ENCODE results near the gene G2E3.
"Not testable (repeated sequence)": the region's sequence is repeated elsewhere in the genome, so short reads cannot be mapped to it uniquely, and the experiment has no call there.

G2E3 gene

DNA sequence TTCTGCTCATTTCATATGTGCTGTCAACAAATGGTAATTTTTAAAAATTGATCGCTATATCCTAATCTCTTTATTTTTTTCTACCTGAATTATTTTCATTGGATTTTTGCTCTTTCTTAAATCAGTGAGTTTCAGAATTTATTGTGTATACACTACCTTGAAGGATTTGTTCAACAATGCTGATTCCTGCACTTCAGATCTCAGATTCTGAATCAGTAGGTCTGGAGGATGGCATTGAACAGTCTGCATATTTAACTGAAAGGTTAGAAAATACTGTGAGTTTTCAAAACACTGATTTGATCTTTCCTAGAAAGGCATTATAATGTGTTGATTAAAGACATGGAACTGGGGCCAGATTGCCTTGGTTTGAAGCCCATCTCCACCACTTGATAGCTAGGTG is 1.6 kb downstream of the G2E3 start:
- no peak for DNase-seq

DNA sequence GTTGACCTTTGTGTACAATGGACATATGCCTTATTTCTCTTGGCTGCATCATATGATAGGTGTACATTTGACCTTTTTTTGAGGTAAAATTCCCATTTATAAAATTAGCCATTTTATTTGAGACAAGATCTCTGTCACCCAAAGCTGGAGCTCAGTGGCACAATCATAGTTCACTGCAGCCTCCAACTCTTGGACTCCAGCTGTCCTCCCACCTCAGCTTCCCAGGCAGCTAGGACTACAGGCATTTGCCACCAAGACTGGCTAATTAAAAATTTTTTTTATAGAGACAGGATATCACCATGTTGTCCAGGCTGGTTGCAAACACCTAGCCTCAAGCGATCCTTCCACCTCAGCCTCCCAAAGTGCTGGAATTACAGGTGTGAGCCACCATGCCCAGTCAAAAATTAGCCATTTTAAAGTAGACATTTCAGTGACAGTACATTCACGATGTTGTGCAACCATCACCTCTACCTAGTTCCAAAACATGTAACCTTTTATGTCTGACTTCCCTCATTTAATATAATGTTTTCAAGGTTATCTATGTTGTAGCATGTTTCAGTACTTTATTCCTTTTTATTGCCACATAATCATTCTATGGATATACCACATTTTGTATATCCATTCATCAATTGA is 5.4 kb downstream of the G2E3 start:
- DNase-seq: no peak

DNA sequence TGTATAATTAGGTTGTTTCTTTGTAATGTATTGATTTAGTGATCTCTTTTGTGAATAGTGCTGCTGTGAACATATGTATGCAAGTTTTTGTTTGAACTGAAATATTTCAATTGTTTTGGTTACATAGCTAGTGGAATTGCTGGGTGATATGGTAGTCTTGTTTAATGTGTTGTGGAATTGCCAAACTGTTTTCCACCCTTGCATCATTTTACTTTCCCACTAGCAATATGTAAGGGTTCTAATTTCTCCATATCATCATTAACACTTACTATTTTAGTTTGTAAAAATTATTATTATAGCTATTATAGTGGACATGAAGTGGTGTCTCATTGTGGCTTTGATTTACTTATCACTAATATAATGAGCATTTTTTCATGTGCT is 5.9 kb downstream of the G2E3 start:
- no peak for DNase-seq

DNA sequence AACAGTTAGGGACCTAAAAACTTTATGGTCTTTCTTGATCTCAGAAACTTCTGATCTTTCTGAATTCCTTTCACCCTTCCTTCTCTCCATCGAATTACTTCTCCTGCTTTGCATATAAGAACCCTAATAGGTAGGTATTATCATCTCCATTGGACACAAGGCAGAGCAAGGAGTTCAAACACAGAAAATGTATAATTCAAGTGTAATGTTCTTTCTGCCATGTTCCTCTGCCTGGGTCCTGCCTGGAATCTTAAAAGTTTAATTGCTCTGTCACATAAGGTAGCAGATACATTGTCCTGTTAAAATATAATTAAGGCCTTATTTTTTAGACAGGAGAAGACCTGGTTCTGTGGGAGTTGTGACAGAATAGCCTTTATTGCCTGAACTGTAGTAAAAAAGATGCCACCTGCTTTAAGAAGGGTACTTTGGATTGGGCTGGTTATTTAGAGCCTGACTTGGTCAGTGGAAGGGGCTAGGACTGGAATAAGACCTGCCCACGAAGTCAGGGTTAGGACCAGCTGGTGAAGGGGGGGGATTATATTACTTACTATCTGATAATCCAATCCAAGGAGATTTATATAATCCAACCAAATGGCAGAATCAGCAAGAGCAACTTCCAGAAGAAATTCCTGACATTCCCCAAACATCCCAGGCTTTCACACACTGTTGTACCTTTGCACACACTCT is 10.4 kb downstream of the G2E3 start:
- DNase-seq: no peak

DNA sequence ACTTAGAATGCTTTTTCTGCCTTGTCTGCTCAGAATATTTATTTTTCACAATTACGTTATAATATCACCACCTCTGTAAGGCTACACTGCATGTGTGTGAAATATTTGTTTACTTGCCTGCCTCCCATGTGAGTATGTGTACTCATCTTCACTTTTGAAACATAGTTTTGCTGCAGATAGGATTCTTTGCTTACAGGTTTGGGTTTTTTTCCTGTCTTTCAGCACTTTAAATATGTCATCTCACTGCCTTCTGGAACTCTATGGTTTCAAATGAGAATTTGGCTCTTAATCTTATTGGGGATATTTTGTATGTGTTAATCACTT is 10.9 kb downstream of the G2E3 start:
- no peak for DNase-seq

DNA sequence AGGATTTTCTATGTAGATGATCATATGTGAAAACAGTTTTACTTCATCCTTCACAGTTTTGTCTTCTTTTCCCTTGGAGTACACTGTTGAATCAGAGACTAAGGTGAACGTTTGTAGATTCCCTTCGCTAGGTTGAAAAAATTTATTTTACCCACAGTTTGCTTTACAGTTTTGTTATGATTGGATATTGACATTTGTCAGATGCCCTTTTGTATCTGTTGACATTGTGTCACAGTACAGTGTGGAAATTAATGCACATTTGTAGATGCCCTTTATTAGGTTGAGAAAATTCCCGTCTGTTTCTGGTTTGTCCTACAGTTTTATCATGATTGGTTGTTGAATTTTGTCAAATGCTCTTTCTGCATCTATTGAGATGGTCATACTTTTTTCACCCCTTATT is 13.3 kb downstream of the G2E3 start:
- no peak for DNase-seq

DNA sequence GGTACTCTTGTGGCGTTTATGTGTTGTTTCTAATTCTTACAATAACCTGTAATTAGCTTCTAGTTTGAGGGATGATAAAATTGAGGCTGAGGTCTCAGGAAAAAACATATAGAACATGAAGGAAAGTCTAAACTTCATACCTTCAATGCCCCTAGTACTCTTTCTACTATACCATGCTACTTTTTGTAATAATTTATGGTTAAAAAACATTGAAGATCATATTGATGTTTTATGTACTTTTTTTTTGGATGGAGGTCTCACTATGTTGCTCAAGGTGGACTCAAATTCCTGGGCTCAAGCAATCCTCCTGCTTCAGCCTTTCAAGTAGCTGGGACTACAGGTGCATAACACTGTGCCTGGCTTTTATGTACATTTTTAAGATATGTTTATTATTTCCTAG is 13.8 kb downstream of the G2E3 start:
- DNase-seq: no peak

DNA sequence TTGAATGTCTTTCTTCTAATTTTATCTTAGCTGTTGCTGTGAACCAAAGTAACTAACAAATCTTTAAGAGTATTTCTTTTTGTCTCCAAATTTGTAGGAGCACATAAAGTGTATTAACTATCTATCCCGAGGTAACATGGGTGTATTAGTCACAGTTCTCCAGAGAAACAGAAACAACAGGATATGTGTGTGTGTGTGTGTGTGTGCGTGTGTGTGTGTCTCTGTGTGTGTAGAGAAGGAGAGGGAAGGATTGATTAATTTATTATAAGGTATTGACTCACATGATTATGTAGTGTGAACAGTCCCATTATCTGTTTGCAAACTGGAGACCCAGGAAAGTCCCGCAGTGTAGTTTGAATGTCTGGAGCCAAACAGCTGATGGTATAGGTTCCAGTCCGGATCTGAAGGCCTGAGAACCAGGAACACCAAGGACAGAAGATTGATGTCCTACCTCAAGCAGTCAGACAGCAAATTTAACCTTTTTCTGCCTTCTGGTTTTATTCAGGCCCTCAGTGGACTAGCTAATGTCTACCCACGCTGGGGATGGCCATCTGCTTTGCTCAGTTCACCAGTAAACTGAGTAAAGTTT is 14.4 kb downstream of the G2E3 start:
- DNase-seq: no peak

DNA sequence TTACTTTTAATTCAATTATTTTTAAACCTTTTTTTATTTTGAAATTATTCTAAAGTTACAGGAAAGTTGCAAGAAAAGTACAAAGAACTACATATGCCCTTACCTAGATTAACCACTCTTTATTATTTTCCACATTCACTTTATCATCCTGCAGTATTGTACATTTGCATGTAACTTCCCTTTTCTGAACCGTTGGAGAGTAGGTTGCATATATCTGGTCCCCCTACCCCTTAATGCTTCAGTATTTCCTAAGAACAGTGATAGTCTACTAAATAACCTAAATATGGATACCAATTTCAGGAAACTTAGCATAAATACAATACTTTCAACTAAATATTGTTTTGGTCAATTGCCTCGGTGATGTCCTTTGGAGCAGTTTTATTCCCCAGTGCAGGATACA is 15.0 kb downstream of the G2E3 start:
- DNase-seq: no peak

DNA sequence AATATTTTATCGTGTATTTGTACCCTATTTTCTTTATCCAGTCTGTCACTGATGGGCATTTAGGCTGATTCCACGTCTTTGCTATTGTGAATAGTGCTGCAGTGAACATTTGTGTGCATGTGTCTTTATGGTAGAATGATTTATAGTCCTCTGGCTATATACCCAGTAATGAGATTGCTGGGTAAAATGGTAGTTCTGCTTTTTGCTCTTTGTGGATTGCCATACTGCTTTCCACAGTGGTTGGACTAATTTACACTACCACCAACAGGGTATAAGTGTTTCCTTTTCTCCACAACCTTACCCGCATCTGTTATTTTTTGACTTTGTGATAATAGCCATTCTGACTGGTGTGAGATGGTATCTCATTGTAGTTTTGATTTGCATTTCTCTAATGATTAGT is 15.8 kb downstream of the G2E3 start:
- DNase-seq: not testable (repeated sequence)

DNA sequence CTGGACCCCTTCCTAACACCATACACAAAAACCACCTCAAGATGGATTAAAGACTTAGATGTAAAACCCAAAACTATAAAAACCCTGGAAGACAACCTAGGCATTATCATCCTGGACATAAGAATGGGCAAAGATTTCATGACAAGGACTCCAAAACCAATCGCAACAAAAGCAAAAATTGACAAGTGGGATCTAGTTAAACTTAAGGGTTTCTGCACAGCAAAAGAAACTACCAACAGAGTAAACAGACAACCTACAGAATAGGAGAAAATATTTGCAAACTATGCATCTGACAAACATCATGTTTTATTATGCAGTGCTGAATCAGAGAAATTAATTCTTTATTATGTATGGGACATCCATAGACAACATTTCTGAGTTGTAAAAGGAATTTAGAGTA is 17.4 kb downstream of the G2E3 start:
- not testable (repeated sequence) for DNase-seq

DNA sequence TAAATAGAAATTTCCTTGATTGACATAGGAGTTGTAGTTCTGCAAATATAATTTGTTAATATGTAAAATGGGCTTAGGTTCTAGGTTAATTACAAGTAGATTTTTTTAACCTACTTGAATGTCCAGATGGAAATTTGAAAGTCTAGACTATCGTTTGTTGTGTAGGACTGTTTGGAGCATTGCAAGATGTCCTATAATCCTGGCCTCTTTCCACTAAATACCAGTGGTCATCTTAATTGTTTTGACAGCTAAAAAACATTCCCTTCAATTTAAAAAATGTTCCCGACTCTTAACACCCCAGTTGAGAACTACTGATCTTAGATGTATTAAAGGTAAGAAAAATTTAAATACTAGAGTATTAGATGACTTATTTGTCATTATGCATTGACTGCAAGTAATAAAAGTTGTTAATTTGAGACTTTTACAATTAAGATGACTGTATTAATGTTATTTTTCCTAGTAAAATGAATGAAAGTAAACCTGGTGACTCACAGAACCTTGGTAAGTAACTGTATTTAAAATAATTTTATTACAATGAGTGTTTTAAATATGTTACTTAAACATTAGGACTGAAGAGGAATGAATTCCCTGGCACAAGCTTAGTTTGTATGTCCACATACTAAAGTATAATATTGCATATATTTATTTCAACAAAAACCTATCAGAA is 21.8 kb downstream of the G2E3 start:
- no peak for DNase-seq

DNA sequence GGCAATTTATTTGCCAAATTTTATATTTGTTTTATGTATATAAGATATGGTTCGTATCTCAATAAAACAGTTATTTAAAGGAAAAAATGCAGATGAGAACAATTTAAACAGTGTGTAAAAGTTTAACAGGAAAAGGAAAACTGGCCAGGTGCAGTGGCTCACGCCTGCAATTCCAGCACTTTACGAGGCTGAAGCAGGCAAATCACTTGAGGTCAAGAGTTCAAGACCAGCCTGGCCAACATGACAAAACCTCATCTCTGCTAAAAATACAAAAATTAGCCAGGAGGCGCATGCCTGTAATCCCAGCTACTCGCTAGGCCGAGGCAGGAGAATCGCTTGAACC is 22.3 kb downstream of the G2E3 start:
- DNase-seq: no peak

DNA sequence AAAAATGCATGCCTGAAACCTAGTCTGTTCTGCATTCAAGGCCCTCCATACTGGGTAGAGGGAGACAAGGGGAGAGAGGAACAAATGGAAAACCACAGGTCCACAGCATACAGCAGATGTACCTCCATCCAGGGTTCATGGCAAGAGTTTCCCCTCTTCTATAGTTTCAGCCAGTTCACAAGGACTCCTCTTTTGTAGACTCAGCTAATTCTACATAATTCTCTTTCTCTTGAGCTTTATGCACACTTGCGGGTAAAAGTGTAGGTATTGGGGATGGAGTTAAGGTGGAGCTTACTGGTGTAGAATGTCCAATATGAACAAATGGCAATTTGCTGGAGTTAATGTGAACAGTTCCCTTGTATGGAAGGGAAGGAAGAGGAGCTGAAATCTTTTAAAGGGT is 23.4 kb downstream of the G2E3 start:
- no peak for DNase-seq

DNA sequence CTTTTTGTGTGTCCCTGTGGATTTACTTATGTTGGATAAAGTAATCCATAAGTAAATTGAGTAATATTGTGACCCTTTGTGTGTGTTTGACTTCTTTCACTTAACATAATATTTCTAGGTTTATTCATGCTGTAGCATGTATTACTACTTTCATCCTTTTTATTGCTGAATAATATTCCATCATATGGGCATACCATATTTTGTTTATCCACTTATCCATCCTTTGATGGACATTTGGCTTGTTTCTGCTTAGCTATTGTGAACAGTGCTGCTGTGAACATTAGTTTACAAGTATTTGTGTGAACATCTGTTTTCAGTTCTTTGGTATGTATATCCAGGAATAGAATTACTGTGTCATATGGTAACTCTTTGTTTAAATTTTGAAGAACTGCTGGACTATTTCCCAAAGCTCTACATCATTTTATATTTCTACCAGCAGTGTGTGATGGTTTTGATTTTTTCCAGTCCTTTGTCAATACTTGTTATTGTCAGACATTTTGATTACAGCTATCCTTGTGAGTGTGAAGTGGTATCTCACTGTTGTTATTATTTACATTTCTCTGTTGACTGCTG is 25.2 kb downstream of the G2E3 start:
- DNase-seq: no peak

DNA sequence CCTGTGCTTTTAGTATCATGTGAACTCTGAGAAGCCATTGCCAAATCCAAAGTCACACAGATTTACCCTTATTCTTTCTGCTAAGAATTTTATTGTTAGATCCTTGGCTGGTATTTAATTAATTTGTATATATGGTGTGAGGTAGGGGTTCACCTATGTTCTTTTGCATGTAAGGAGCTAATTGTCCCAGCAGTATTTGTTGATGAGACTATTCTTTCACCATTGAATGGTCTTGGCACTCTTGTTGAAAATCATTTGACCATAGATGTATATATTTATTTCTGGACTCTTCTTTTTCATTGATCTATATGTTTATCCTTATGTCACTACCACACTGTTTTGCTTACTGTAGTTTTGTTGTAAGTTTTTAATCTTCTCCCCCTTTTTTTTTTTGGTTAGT is 26.2 kb downstream of the G2E3 start:
- no peak for DNase-seq

DNA sequence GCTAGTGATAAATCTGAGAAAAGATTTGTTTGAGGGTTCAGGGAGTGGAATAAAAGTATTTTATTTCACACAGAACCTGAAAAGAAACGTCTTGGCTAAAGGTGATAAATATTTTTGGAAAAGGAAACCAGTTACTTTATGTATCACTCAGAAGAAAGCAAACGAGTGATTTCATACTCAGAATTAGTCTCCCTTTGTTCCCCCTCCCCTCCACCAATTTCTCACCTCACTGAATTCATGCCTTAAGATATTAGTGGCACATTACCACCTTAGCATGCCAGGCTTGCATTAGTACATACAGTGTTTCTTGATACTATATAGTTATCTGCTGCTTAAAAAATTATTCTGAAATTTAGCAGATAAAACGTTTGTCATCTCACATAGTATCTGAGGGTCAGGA is 28.2 kb downstream of the G2E3 start:
- DNase-seq: no peak

DNA sequence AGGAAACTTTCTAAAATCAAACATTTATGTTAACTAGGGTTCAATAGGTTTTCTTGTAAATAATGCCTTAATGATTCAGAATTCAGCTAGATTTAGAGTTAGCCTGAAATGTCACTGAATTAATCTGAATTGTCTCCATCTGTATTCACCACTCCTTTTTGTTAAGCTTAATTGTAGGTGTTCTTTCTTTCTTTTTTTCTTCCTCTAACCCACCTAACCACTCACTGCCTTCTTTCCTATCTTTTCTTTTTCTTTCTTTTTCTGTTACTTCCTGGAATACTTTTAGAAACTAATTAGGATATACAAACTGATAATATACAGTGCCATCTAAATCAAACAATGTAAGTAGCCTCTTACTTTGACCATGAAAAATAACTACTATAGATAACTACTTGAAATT is 29.9 kb downstream of the G2E3 start:
- no peak for DNase-seq

DNA sequence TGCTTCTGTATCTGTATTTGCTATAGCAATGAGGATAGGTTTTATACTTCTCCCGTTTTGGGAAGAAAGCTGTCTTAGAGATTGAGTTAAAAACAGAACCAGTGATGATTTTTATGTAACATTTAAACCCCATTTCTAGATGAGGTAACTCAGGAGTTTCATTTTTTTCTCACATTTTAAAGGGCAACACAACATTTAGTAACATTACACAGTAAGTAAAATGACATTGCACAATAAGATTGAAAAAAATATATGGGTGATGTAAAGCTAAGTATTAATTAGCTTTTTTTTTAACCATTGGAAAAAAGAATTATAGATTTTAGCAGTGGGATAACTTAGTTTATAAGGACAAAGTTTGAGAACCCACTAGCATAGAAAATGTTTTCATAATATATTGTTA is 38.0 kb downstream of the G2E3 start:
- DNase-seq: no peak

DNA sequence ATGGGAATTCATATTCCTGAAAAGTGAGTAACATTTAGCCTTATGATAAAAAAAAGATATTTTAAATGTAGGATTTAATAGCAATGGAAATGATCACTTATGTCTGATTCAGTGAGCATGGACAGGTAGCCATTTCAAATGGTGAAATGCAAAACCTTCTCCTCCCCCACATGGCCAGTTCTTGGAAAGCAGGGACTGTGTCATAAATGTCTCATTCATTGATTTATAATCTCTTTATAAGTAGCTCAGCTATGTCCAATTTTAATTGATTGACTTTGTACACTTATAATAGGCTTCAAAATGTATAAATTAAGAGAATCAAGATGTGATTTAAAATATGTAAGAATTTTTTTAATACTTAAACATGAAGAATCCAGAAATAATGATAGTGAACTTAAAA is 38.5 kb downstream of the G2E3 start:
- no peak for DNase-seq

DNA sequence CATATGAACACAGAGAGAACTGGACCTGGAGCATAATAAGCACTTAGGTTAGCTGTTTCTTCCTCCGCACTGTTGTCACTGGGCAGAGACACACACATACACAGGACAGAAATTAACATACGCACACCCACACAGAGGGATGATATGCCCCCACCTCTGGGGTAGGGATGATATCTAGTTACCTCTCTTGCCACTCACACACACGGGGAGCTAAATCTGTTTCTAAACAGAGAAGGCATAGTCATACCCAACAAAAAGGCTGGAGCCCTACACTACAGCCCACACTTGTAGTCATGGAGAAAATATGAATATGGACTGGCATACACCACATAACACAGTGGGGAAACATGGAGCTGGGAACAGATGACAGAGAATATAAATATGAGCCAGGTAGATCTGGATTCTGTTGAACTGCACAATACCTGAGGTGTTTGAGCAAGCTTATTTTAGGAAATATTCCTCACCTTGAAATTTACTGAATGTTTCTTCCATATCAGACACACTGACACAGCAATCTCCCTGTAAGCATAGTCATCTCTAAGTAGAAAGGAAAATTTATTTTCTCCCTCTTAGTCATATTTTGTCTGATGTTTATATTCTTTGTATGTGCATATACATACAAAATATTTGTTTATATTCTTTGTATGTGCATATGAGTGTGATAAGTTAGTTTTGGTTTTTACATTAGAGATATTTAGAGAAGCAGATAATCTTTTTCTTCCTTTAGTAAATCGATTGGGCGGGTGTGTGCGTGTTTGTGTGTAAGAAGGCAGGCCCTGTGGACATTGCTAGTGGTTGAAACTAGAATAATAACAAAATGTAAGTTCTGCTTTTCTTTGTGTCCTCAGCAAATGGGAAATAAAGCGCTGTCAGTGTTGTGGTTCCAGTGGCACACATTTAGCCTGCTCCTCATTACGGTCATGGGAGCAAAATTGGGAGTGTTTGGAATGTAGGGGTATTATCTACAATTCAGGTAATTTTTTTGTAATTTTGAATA is 42.3 kb downstream of the G2E3 start:
- no peak for DNase-seq

DNA sequence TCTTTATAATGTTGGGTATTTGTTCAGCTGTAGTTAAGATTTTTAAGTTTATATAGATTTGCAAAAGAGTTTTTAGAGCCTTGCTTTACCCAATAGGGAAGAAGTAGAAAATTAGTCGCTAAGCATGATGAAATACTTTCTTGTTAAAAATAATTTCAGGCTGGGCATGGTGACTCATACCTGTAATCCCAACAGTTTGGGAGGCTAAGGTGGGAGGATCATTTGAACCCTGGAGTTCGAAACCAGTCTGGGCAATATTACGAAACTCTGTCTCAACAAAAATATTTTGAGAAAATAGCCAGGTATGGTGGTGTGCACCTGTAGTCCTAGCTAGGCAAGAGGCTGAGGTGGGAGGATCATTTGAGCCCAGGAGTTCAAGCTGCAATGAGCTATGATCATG is 44.4 kb downstream of the G2E3 start:
- no peak for DNase-seq

DNA sequence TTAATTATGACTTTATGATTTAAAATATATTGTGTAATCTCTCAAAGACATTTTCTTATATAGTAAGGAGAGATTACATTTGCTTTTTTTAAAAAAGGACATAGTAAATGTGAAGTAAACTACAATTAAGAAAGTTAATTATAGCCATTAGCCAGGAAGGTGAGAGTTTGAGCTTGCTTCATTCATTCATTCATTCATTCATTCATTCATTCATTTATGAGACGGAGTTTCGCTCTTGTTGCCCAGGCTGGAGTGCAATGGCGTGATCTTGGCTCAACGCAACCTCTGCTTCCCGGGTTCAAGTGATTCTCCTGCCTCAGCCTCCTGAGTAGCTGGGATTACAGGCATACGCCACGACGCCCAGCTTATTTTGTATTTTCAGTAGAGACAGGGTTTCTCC is 45.7 kb downstream of the G2E3 start:
- not testable (repeated sequence) for DNase-seq
